Chondrocyte (in vitro differentiated cells): ENCODE results near the gene GNG7. TPM values are rescaled to one million over a fixed set of nuclear protein-coding genes. Genes with fewer than 3 reads are reported as not detected.

ENCODE experiments used
- DNase-seq: peaks from one replicate; pipeline ENCODE4 v3.0.0; 2021; ENCODE audit warnings: mixed read lengths, low spot score
- H3K27ac Mint-ChIP-seq: one replicate; pipeline ENCODE4 v1.8.0; 2021; ENCODE audit warnings: mild to moderate bottlenecking, moderate library complexity, mixed read lengths; ENCODE audit not compliant: unreplicated experiment
- H3K27me3 Mint-ChIP-seq: 2 replicates; pipeline ENCODE4 v1.8.0; 2021; ENCODE audit warnings: low read depth, mixed read lengths
- H3K36me3 Mint-ChIP-seq: 2 replicates; pipeline ENCODE4 v1.8.0; 2021; ENCODE audit warnings: low read depth, mixed read lengths
- H3K4me1 Mint-ChIP-seq: 2 replicates; pipeline ENCODE4 v1.8.0; 2021; ENCODE audit warnings: low read depth, mild to moderate bottlenecking, mixed read lengths
- H3K4me3 Mint-ChIP-seq: one replicate; pipeline ENCODE4 v1.8.0; 2021; ENCODE audit warnings: mild to moderate bottlenecking, moderate library complexity, mixed read lengths; ENCODE audit not compliant: unreplicated experiment
- H3K9me3 Mint-ChIP-seq: 2 replicates; pipeline ENCODE4 v1.8.0; 2021; ENCODE audit warnings: low read depth, mixed read lengths
- CTCF ChIP-seq: fragments of 200-600 bp; sonication (generic); IDR thresholded peaks from 2 replicates; pipeline ENCODE4 v1.5.0; 2021; ENCODE audit warnings: antibody characterized with exemption, mild to moderate bottlenecking, moderate library complexity
- total RNA-seq: library from RNA; stranded (reverse); gene quantifications from 3 replicates; pipeline ENCODE4 v1.2.1, GENCODE V29; 2021

The GNG7 gene
- total RNA-seq, 1 donor from 2014 or later: 1.9 TPM

- no peak for DNase-seq
- TF ChIP-seq CTCF: no peak
- no peak overlapping the region for H3K4me3 Mint-ChIP-seq
- no peaks in the 10 kb centered on the region for H3K36me3 Mint-ChIP-seq
- H3K27me3 Mint-ChIP-seq: no peaks in the 10 kb centered on the region
- H3K9me3 Mint-ChIP-seq: peaks cover 6% of the 10 kb centered on the region
- H3K4me1 Mint-ChIP-seq: peaks cover 35% of the 10 kb centered on the region
- H3K27ac Mint-ChIP-seq: no peak overlapping the region
These were observed 111.7 kb downstream of the GNG7 start for GRCh38 chr19:2590630-2591399.

GRCh38 chr19:2589441-2589840, 113.1 kb downstream of the GNG7 start:
- Mint-ChIP-seq H3K36me3 (no peaks in the 10 kb centered on the region), H3K27me3 (no peaks in the 10 kb centered on the region), H3K4me1 (peaks cover 35% of the 10 kb centered on the region), H3K4me3 (no peak overlapping the region), H3K9me3 (peaks cover 6% of the 10 kb centered on the region), H3K27ac (no peak overlapping the region)
- no peak for TF ChIP-seq CTCF
- peak; percentile 20 for DNase-seq

GRCh38 chr19:2588081-2588777, 114.3 kb downstream of the GNG7 start:
- H3K9me3 Mint-ChIP-seq: peaks cover 9% of the 10 kb centered on the region

GRCh38 chr19:2587001-2587719, 115.3 kb downstream of the GNG7 start:
- H3K4me1 Mint-ChIP-seq: peaks cover 20% of the 10 kb centered on the region
- H3K9me3 Mint-ChIP-seq: peaks cover 9% of the 10 kb centered on the region
- TF ChIP-seq CTCF: no peak
- no peaks in the 10 kb centered on the region for H3K36me3 Mint-ChIP-seq
- DNase-seq: peak; percentile 63
- H3K27me3 Mint-ChIP-seq: no peaks in the 10 kb centered on the region
- peak overlapping the region; percentile 33 for H3K4me3 Mint-ChIP-seq
- peak overlapping the region; percentile 88 for H3K27ac Mint-ChIP-seq

More at GRCh38 chr19:2588081-2588777, 114.3 kb downstream of the GNG7 start:
- TF ChIP-seq CTCF: no peak
- DNase-seq: peak; percentile 55
- Mint-ChIP-seq H3K27me3 (no peaks in the 10 kb centered on the region), H3K4me3 (no peak overlapping the region), H3K27ac (peak overlapping the region; percentile 88), H3K36me3 (no peaks in the 10 kb centered on the region), H3K4me1 (peaks cover 30% of the 10 kb centered on the region)

GRCh38 chr19:2586196-2586595, 116.3 kb downstream of the GNG7 start:
- no peak for TF ChIP-seq CTCF
- Mint-ChIP-seq H3K36me3 (no peaks in the 10 kb centered on the region), H3K9me3 (peaks cover 8% of the 10 kb centered on the region), H3K27me3 (no peaks in the 10 kb centered on the region), H3K4me1 (peaks cover 14% of the 10 kb centered on the region), H3K27ac (no peak overlapping the region), H3K4me3 (no peak overlapping the region)
- peak; percentile 30 for DNase-seq
